ENCODE results near the gene ZNF593.

ZNF593 gene

GRCh38 chr1:26171084-26172072, 1.7 kb downstream of the ZNF593 start, which contains the start of gene ZNF593OS:
ZNF593OS (minus strand) TSS chr1:26171832; CDS start chr1:26171661, 171 bp downstream.
- no peak for DNase-seq

DNA sequence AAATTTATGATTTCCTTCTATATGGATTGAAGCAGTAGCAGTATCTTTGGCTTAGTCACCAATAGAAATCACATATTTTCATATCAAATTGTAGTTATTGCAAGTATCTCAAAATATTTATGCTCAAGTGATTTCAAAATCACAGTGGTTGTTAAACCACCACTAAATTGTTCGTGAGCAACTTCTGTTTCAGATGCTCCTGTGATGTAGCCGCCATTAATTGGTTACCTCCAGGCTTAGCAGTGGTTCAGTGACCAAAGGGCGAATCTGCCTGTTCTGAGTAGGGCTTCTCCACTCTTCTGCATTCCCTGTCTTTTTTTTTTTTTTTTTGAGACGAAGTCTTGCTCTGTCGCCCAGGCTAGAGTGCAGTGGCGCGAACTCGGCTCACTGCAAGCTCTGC, 5.6 kb downstream of the ZNF593 start:
- DNase-seq = no peak

DNA sequence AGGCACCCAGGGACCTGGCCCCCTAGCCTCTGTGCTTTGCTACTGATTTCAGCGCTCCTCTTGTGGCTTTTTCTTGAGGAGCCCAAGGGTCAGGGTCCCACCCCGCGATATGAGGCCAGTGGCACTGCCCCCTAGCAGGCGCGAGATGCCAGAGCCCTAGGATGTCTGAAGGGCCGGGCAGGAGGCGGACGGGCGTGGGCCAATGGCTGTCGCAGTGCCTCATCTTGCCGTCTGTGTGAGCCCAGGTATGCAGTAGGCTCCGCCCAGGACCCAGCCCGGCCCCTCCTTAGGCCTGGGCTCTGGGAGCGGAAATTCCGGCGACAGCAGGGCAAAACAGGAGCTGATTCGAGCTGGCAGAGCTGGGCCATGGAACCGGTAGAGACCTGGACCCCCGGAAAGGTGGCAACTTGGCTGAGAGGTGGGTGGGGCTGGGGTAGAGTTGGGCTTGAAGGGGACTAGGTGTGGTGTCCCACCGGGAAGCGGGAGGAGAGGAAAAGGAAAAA, 7.5 kb downstream of the ZNF593 start, which contains the start of gene CNKSR1:
CNKSR1 (plus strand) TSS at position 310 of the 503 bp plus-strand sequence; CDS start at position 367, 57 bp downstream.
- no peak for DNase-seq

DNA sequence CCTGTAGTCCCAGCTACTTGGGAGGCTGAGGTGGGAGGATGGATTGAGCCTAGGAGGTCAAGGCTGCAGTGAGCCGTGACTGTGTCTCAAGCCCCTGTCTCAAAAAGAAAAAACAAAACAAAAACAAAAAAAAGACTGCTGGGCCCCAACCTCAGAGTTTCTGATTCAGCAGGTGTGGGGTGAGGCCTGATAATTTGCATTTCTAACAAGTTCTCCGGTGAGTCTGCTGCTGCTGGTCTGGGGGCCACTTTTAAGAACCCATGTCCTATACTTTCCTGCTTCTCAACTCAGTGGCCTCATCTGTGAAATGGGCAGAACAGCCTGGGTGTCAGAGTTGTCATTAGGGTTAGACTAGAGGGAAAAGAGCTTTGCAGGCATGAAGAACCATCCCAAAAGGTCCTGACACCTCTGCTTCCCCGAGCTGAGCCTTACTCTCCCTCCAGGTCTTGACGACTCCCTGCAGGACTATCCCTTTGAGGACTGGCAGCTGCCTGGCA, 10.3 kb downstream of the ZNF593 start:
- DNase-seq = no peak

DNA sequence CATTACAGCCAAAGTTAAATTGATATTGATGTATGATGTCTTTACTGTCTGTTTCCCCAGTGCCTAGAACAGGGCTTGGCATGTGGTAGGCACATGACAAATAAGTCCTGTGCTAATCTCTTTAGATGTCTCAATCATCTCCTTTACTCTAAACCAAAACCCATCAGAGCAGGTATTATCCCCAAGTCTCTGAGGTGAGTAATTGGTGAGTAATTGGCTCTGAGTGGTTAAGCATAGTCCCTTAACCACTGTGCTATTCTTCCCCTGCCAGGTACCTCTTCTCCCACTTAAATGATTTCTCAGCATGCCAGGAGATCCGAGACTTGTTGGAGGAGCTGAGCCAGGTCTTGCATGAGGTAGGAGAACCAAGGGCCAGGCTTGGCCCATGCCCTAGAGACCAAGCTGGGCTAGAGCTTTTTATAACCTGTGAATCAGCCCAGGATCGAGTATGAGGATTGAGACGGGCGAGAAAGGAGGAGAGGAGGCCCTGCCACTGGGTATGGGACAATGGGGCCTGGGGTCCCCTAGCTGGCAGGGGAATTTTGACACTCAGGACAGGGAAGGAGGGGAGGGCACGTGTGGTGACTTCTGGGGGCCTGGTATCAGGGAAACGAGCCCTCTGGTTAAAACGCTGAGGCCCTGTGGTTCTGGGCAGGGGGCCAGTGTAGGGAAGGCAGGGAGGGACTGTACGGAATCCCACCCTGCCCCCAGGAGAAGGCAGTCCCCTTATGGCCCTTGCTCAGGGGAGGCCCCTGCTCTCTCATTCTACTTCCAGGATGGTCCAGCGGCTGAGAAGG, 12.1 kb downstream of the ZNF593 start:
- no peak for DNase-seq

DNA sequence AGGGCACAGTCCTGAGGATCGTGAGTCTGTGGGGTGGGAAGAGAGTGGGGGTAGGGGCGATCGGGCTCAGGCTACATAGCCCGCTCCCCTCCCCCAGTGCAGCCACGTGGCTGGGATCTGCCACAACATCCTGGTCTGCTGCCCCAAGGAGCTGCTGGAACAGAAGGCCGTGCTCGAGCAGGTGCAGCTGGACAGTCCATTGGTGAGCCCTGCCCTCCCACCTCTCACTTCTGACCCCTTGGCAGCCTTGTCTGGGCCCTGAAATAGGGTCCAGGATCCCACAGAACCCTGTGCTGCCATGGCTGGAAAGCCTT, 12.6 kb downstream of the ZNF593 start:
- no peak for DNase-seq

DNA sequence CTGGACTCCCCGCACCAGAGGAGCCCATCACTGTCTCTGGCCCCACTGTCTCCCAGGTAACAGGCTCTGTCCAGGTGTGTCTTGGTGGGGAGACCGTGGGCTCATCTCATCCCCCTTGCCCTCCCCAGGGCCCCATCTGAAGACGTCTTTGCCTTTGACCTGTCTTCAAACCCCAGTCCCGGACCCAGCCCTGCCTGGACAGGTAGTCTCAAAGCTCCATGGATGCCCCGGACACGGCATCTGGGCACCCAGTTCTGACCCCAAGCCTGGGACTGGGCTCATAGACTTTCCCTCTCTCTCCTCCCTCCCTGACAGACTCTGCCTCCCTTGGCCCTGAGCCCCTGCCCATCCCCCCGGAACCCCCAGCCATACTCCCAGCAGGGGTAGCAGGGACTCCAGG, 14.4 kb downstream of the ZNF593 start:
- DNase-seq = no peak

DNA sequence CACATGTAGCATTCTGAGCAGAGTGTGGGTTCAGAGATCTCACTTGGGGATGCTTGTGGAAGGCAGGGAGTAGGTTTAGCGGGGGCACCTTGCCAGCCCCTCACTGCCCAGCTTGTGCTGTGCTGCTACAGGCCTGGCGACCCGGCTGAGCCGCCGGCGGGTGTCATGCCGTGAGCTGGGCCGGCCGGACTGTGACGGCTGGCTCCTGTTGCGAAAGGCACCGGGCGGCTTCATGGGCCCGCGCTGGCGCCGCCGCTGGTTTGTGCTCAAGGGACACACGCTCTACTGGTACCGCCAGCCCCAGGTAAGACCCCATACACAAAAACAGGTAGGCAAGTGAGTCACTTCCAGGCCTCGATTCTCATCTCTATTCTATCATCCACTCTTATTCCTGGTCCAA, 15.2 kb downstream of the ZNF593 start:
- DNase-seq = no peak

DNA sequence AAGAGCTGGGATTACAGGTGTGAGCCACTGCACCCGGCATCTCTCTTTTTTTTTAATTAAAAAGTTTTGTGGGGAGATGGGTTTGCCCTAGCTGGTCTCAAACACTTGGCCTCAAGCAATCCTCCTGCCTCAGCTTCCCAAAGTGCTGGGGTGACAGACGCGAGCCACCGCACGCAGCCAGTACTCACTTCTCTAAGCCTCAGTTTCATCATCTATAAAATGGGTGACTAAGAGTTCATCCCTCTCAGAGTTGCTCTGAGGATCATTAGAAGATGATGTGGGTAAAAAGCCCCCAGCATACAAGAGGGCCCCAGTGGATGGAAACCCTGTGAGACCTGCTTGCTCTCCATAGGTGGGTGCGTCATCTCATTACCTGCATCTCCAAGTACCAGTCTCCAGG, 18.2 kb downstream of the ZNF593 start:
- no peak for DNase-seq

- DNase-seq = no peak
Observed at GRCh38 chr1:26188477-26188876, 18.8 kb downstream of the ZNF593 start.

- DNase-seq = no peak
Observed at GRCh38 chr1:26189331-26189730, 19.6 kb downstream of the ZNF593 start.

GRCh38 chr1:26189751-26190275, 20.1 kb downstream of the ZNF593 start:
- no peak for DNase-seq

DNA sequence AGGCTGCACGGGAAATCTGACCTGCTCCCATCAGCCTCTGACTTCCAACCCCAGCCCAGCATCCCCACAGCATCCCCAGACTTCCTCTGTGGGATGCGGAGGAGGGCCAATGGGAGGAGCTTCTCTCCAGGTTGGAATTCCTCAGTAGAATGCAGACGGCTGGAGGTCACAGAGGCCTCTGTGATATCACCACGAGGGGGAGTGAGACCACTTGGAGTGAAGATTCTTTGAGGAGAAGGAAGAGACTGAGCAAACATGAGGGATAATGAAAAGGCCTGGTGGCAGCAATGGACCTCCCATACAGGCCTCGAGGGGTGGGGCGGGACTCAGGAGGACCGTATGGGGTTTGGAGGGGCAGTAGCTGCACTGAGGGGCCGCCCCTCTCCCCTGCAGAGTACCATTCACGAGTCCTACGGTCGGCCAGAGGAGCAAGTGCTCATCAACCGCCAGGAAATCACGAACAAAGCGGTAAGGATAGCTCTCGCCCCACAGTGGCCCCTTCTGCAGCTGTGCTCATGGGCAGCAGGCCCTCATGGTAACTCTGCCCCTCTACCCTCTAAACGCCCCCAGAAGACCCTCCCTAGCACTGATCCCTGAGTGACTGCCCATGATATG, 20.8 kb downstream of the ZNF593 start, which contains the start of gene CATSPER4:
CATSPER4 (plus strand) TSS at position 230 of the 615 bp plus-strand sequence; CDS start at position 256, 26 bp downstream.
- no peak for DNase-seq

DNA sequence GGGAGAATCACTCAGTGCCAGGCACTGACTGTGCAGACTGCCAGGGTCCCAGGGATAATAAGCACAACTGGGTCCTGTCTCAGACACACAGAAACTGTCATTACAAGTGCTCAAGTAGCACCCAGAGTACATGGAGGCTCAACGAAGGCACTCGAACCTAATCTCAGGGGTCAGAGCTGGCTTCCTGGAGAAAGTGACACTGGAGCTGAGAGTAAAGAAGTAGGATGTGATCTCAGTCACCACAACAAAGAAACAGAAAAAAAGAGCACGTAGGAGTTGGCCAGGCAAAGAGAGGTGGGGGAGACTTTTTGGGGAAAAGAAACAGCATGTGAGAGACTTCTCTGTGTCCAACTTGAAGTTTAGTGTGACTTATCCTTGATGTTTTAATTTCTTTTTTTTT, 22.0 kb downstream of the ZNF593 start:
- no peak for DNase-seq

GRCh38 chr1:26195805-26196204, 26.1 kb downstream of the ZNF593 start:
- DNase-seq = no peak

DNA sequence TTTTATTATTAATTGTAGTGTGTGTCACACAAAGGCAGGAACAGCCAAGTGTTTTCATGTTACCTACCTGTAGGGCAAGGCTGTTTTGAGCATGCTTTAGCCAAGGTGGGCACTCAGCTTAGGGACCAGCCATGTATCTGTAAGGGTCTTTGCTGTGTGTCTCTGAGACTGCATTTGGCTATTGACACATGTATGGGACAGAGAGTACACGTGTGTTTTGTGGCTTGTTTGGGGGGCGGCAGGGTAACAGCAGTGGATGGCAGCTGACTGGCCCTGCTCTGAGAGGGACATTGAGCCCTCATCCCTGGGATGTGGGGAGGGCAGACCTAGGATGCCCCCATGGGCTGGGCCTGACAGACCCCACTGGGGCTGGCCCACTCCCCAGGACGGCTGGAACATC, 27.6 kb downstream of the ZNF593 start:
- DNase-seq = no peak

DNA sequence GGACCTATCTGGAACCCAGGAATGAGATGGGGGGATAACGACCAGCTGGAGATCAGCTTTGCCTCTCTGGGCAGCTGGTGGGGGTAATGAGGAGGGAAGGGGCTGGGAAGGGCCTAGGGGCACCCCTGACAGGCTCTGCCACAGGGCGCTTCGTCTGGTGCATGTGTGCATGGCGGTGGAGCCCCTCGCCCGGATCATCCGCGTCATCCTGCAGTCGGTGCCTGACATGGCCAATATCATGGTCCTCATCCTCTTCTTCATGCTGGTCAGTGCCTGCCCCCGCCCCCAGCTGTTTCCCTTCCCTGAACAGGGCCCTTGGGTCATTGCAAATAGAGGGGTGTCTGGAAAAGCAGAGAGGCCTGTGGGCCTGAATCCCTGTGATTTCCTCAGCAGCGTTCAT, 28.1 kb downstream of the ZNF593 start:
- no peak for DNase-seq

DNA sequence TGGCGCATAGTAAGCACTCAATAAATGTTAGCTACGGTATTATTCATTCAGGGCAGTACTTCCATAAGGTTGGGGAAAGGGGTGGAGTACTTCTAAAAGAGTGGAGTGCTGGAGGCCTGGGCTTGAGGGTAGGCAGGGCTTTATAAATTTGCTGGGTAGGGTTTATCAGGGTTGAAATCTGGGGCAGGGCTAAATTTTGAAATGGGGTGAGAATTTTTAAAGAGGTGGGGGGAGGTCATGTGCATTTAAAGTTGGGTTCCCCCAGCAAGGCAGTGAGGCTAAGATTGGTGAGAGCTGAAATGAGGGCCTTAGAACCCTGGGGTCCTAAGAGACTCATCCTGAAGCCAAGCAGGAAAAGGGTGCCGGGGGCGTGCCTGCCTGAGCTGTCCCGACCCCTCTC, 30.7 kb downstream of the ZNF593 start:
- DNase-seq = no peak

GRCh38 chr1:26203642-26204318, 34.1 kb downstream of the ZNF593 start:
- no peak for DNase-seq

- no peak for DNase-seq
Observed at GRCh38 chr1:26210147-26210870, 40.6 kb downstream of the ZNF593 start.

- DNase-seq = no peak
Observed at GRCh38 chr1:26212726-26213125, 43.0 kb downstream of the ZNF593 start.
